ENCODE results near the gene STK24.

DNA sequence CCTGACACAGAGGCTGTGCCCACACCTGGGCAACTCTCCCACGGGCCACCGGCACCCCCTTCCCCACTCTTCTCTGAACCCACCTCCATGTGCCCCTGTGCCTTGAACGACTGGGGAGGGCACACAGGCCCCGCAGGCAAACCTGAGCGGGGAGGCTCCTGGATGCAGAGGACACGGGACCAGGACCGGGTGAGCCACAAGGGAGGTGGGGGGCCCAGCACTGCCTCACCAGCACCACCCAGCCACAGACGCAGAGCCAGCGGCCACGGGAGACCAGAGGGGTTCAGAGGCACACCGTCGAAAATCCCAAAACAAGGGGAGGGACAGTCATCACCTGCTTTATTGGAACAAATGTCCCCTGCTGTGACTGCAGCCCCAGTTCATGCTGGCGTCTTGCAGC lies 49.4 kb downstream of the STK24 start:
- TF ChIP-seq GABPA (IDR thresholded peaks at IDR 0.05; ENCODE audit: low read depth): no peak
- TF ChIP-seq, protein P1, sequence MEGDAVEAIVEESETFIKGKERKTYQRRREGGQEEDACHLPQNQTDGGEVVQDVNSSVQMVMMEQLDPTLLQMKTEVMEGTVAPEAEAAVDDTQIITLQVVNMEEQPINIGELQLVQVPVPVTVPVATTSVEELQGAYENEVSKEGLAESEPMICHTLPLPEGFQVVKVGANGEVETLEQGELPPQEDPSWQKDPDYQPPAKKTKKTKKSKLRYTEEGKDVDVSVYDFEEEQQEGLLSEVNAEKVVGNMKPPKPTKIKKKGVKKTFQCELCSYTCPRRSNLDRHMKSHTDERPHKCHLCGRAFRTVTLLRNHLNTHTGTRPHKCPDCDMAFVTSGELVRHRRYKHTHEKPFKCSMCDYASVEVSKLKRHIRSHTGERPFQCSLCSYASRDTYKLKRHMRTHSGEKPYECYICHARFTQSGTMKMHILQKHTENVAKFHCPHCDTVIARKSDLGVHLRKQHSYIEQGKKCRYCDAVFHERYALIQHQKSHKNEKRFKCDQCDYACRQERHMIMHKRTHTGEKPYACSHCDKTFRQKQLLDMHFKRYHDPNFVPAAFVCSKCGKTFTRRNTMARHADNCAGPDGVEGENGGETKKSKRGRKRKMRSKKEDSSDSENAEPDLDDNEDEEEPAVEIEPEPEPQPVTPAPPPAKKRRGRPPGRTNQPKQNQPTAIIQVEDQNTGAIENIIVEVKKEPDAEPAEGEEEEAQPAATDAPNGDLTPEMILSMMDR (IDR thresholded peaks at IDR 0.05): no peak
